Fibroblast of peridontal ligament (primary cell): ENCODE data around the gene CLDN20.

Source experiments
- DNase-seq: peaks from one replicate; pipeline ENCODE4 v3.0.0-alpha.2; 2010; ENCODE audit errors: extremely low read depth

The CLDN20 gene

DNA sequence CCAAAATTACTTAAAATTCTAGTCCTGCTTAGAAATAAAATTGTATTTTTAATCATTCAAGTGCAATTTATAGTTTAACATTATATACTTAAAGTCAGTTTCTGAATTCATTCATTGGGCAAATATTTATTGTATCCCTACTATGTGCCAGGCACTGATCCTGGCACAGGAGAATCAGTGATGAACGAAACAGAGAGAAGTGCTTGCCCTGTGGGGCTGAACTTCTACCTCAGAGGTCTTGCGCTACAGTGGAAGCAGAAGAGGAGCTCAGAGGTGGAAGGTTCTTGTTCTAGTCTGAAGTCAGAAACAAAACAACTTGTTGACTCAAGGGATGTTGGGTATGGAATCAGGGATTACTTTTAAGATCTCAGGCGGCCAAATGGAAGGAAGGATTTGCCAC lies 6.0 kb downstream of the CLDN20 start:
- DNase-seq: no peak

- DNase-seq: no peak
These were observed 6.8 kb downstream of the CLDN20 start for GRCh38 chr6:155270561-155271091.

DNA sequence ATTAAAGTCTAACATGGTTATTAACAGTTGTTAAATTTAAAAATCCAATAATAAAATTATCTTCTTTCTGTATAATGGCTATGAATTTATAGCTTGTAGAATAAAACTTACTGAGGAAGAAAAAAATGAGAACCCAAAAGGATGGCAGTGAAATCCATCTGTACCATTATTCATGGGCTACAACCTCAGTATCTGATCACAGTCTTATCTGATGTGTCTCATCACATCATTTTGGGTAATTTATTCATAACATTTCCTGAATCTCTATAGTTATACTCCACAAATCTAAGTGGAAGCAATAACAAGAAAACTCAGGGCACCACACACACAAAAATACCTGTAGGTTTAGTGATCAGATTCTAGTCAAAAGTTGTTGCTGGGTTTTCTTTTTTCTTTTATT lies 7.3 kb downstream of the CLDN20 start:
- DNase-seq: no peak

- peak; percentile 85 for DNase-seq
These were observed 8.8 kb downstream of the CLDN20 start for GRCh38 chr6:155272353-155273232.

- peak; percentile 79 for DNase-seq
These were observed 9.6 kb downstream of the CLDN20 start for GRCh38 chr6:155273431-155273830.

DNA sequence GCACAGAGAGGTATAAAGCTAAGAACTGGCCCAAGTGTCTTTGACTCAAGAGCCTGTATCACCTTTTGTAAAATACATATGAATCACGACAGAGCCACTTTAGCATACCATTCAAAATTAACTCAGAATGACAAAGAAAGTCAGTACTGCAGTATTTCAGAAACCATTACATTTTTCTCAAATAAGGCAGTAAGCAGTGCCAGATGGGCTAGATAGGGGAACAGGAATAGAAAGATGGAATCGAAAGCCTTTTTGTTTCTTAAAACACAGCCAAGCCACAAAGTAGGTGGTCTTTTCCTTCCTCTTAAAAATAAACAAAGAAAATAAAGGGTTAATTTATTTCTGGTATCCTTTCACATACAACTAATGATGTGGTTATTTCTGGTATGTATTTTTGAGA lies 10.3 kb downstream of the CLDN20 start:
- peak; percentile 75 for DNase-seq

- peak; percentile 64 for DNase-seq
These were observed 10.7 kb downstream of the CLDN20 start for GRCh38 chr6:155274533-155274932.

DNA sequence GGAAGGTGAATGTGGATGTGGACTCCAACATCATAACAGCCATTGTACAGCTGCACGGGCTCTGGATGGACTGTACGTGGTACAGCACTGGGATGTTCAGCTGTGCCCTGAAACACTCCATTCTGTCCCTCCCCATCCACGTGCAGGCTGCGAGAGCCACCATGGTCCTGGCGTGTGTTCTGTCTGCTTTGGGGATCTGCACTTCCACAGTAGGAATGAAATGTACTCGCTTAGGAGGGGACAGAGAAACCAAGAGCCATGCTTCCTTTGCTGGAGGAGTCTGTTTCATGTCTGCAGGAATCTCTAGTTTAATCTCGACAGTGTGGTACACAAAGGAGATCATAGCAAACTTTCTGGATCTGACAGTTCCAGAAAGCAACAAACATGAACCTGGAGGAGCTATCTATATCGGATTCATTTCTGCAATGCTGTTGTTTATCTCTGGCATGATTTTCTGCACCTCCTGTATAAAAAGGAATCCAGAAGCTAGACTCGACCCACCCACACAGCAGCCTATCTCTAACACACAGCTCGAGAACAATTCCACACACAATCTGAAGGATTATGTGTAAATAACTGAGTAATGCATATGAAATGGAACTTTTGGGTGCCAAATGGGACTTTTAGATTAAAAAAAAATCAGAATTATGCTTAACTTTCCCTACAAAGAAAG lies 12.1 kb downstream of the CLDN20 start:
- no peak for DNase-seq

GRCh38 chr6:155276638-155277037 lies 12.8 kb downstream of the CLDN20 start:
- no peak for DNase-seq

DNA sequence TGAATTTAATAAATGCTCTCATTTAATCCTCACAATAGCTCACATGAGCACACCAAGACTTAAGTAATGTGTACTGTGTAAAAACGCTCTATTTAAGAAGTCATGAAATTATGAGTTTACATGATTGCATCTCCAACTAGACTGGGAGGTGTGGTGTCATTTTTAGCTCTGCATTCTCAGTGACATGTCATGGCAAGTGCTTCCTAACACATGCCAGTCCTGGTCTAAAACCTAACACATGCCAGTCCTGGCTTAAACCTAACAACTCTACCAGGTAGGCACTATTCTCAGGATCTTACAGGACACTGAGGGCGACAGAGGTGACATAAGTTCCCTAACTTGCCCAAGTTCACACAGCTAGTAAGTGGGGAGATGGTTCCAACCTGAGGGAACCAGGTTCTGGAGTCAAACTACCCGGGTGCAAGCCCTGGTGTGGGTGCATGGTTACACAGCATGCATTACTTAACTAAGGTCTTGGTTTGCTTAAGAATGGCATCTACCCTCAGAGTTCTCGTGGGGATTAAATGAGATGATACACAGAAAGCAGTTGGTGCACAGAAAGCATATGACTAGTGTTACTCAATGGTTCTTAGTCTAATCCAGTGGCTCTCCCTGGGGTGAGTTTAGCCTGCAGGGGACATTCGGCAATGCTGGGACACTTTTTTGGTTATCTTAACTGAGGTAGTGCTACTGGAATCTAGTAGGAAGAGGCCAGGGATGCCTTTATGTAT lies 14.7 kb downstream of the CLDN20 start:
- no peak for DNase-seq

- no peak for DNase-seq
These were observed 21.0 kb downstream of the CLDN20 start for GRCh38 chr6:155284775-155285174.

GRCh38 chr6:155287762-155288161 lies 23.9 kb downstream of the CLDN20 start:
- no peak for DNase-seq

GRCh38 chr6:155290491-155290890 lies 26.7 kb downstream of the CLDN20 start:
- DNase-seq: no peak

GRCh38 chr6:155291291-155291690 lies 27.5 kb downstream of the CLDN20 start:
- DNase-seq: no peak

DNA sequence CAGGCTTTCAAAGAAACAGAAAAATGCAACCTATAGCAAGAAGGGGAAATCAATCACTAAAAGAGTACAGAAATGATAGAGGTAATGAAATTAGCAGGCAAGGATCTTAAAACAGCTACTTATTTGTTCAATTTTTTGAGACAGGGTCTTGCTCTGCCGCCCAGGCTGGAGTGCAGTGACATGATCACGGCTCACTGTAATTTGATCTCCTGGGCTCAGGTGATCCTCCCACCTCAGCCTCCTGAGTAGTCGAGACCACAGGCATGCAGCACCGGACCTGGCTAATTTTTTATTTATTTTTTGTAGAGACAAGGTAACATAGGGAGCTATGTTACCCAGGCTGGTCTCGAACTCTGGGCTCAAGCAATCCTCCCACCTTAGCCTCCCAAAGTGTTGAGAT lies 28.9 kb downstream of the CLDN20 start:
- no peak for DNase-seq

GRCh38 chr6:155297669-155298068 lies 33.9 kb downstream of the CLDN20 start:
- no peak for DNase-seq

GRCh38 chr6:155301867-155302266 lies 38.1 kb downstream of the CLDN20 start:
- peak; percentile 87 for DNase-seq

GRCh38 chr6:155303361-155303870 lies 39.6 kb downstream of the CLDN20 start:
- DNase-seq: peak; percentile 46

DNA sequence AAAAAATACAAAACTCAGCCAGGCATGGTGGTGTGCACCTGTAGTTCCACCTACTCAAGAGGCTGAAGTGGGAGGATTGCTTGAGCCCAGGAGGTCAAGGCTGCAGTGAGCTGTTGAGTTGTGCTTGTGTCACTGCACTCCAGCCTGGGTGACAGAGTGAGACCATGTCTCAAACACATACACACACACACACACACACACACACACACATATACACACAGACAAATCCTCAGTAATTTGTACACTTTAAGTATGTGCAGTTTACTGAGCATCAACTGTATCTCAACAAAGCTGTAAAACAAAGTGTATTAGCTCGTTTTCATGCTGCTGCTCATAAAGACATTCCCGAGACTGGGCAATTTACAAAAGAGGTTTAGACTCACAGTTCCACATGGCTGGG lies 43.1 kb downstream of the CLDN20 start:
- no peak for DNase-seq

GRCh38 chr6:155309150-155309549 lies 45.3 kb downstream of the CLDN20 start:
- DNase-seq: no peak

DNA sequence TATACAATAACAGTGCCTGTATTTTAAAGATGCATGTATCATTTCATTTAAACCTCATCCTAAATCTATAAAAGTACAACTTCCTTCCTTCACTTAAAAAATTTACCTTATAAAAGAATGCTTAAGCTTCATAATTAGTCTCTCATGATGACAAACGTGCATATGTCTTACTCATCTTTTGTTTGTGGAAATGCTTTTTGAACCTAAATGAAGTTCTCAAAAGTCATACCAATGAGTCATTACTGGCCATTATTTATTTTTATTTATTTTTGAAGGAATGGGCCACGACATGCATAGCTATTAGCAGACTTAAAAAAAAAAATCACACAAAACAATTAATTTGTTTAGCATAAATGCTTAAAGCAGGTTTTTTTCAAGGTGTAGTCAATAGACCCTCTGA lies 46.8 kb downstream of the CLDN20 start:
- DNase-seq: peak; percentile 39

DNA sequence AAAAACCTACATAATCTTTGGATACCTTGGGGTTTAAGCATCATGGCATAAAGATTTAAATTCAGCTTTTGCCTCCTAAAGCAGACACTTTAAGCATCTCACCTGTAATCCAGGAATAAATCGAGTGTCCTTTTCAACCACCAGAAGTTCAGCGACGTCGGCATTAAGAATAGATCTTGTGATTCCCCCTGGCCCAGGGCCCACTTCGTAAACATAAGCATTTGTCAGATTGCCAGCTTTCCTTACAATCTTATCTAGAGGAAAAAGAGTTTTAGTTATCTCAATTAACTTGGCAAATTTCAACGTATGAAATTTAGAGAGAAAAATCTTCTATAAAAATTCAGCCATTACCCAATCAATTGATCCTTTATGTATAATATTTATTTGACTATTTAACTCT lies 47.3 kb downstream of the CLDN20 start:
- DNase-seq: no peak
